Kidney capillary endothelial cell (primary cell): Measurements from ENCODE around the gene HOXD9.

Source experiments
- DNase-seq: peaks from one replicate; pipeline ENCODE4 v3.0.0-alpha.2; 2018; ENCODE audit warnings: low spot score

HOXD9 gene

DNA sequence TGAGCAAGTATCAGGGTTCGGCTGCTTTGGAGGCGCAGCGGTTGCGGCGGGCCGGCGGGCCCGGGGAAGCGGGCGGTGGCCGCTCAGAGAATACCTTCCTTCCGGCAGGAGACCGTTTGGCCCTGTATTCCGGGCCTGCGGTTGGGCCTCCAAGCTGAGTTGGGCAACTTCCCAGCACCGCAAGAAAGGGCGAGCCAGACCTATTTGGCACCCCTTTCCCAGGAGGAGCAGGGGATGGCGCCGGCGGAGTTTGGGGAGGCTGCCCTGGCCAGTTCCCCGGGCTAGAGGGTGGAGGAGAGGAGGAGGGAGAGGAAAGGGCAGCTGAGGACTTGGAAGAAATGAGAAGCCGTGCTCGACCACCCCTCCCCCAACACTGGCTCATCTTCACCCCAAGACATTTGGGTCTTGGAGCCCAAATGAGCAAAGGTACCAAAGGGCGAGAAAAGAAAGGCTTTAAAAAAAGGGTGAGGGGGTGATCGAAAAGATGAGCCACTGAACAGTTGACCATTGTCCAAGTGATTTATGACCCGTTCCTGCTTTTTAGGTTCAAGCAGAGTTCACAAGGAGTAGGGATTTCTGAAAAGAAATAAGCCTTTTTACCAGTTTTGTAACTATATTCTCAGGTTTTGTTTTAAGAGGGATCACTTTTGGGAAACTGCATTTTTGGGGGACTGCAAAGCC, 43.0 kb downstream of the HOXD9 start:
- DNase-seq: no peak

DNA sequence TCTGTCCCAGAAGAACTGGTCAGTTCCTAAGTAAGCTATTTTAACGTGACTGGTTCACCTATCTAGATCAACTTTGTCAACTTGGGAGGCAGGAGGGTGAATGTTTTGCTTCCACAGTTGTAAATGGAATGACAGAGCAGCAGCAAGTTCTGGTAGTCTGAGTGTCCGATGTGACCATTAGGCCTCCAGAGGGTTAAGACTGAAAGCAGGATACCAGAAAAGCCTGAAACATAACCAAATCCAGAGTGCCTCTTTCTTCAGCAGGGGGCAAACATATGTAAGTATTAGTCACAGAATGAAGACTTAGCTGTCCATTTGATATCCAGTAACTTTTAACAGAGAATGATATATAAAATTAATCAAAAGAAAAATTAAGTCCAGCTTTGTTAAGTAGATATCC, 43.8 kb downstream of the HOXD9 start:
- no peak for DNase-seq

DNA sequence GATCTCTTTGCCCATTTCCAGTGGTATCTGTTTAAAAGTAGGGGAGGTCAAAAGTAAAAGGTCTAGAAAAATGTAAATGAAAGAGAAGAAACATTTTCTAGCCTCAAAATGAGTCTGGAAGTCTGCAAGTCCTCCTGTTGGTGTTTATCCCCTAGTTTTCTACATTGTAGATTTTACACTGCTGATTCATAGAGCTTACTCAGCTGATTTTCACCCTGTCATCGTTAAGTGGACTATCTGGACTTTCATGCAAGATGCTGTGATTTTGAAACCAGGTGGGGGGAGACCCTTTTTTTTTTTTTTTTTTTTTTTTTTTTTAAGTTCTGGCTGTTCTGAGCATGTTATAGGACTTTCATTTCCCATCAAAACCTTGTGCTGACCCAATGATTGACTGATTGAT, 44.9 kb downstream of the HOXD9 start:
- no peak for DNase-seq

DNA sequence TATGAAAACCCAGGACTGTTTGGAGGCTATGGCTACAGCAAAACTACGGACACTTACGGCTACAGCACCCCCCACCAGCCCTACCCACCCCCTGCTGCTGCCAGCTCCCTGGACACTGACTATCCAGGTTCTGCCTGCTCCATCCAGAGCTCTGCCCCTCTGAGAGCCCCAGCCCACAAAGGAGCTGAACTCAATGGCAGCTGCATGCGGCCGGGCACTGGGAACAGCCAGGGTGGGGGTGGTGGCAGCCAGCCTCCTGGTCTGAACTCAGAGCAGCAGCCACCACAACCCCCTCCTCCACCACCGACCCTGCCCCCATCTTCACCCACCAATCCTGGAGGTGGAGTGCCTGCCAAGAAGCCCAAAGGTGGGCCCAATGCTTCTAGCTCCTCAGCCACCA, 46.7 kb downstream of the HOXD9 start:
- no peak for DNase-seq

DNA sequence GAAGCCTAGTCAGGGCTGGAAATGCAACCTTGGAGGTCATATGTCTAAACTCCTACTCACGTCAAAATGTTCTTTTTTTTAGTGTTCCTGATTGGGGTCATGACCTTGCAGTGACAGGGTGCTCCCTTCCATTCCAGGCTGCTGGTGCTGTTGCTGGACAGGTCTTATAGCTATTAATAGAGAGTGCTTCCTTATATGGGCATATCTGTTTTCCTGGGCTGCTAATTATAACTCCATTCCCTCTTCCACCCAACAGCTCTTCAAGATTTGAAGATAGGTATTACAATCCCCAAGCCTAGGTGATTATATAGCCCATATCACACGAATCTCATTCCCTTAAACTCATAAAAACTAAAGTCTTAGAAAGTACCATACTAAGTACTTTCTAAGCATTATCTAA, 47.2 kb downstream of the HOXD9 start:
- no peak for DNase-seq

DNA sequence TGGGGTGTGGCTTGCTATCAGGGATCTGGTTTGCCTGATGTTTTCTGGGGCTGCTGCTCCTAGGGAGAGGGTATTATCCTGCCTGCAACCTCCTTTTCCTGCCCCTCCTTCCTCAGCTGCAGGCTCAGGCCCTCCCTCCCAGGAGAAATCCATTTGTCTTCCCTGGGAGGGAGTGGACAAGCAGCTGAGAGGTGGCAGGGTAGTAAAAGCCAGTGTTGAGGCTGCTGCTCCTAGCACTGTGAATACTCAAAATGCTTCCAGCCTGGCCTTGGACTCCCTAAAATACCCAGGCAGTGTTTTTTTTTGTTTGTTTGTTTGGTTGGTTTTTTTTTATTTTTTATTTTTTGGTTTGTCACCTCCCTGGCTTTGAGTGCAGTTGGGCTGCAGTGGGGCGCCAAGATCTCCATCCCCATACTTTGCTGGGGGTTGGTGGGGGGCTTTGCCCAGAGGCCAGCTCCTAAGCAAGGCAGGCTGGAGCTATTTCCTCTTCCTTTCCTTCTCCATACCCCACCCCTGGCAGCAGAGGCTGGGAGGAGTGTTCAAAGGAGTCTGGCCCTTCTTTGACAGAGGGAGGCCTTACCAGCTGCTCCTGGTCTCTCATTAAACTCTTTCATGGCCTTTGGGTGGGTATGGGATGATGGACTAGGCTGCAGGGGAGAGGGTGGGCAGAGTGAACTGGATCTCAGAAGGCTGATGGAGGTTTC, 48.2 kb downstream of the HOXD9 start:
- no peak for DNase-seq

DNA sequence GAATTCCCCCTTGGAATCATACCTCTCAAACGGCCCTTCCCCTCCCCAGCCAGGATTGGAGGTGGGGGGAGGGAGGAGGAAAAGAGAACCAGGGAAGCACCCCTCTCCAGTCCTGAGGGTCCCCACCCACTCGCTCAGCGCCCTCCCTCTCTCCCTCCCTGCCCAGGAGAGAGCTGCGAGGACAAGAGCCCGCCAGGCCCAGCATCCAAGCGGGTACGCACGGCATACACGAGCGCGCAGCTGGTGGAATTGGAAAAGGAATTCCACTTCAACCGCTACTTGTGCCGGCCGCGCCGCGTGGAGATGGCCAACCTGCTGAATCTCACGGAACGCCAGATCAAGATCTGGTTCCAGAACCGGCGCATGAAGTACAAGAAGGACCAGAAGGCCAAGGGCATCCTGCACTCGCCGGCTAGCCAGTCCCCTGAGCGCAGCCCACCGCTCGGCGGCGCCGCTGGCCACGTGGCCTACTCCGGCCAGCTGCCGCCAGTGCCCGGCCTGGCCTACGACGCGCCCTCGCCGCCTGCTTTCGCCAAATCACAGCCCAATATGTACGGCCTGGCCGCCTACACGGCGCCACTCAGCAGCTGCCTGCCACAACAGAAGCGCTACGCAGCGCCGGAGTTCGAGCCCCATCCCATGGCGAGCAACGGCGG, 49.0 kb downstream of the HOXD9 start:
- DNase-seq: no peak

DNA sequence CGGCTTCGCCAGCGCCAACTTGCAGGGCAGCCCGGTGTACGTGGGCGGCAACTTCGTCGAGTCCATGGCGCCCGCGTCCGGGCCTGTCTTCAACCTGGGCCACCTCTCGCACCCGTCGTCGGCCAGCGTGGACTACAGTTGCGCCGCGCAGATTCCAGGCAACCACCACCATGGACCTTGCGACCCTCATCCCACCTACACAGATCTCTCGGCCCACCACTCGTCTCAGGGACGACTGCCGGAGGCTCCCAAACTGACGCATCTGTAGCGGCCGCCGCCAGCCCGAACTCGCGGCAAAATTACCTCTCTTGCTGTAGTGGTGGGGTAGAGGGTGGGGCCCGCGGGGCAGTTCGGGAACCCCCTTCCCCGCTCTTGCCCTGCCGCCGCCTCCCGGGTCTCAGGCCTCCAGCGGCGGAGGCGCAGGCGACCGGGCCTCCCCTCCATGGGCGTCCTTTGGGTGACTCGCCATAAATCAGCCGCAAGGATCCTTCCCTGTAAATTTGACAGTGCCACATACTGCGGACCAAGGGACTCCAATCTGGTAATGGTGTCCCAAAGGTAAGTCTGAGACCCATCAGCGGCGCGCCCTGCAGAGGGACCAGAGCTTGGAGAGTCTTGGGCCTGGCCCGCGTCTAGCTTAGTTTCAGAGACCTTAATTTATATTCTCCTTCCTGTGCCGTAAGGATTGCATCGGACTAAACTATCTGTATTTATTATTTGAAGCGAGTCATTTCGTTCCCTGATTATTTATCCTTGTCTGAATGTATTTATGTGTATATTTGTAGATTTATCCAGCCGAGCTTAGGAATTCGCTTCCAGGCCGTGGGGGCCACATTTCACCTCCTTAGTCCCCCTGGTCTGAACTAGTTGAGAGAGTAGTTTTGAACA, 49.7 kb downstream of the HOXD9 start:
- DNase-seq: no peak

DNA sequence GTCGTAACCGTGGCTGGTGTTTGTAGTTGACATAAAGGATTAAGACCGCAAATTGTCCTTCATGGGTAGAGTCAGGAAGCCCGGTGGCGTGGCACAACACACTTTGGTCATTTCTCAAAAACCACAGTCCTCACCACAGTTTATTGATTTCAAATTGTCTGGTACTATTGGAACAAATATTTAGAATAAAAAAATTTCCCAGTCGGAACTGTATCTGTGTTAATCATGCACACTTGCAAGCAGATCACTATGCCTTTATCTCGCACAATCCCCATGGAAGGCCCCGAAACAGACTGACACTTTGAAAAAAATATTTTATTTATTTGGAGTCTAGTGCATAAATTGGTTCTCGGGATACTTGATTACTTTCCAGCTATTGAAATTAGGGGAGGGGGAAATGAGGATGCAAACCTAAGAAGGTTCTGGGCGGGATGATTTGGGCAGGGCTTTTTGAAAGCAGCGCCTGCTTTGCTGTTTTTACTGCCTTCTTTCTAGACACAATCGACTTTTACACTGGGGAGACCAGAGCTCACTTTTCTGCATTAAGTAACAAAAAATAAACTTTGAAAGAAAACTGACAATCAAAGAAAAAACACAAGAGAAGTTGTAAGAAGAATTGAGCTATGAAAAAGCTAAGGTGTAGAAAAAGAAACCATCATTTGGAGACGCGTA, 50.5 kb downstream of the HOXD9 start:
- DNase-seq: no peak

DNA sequence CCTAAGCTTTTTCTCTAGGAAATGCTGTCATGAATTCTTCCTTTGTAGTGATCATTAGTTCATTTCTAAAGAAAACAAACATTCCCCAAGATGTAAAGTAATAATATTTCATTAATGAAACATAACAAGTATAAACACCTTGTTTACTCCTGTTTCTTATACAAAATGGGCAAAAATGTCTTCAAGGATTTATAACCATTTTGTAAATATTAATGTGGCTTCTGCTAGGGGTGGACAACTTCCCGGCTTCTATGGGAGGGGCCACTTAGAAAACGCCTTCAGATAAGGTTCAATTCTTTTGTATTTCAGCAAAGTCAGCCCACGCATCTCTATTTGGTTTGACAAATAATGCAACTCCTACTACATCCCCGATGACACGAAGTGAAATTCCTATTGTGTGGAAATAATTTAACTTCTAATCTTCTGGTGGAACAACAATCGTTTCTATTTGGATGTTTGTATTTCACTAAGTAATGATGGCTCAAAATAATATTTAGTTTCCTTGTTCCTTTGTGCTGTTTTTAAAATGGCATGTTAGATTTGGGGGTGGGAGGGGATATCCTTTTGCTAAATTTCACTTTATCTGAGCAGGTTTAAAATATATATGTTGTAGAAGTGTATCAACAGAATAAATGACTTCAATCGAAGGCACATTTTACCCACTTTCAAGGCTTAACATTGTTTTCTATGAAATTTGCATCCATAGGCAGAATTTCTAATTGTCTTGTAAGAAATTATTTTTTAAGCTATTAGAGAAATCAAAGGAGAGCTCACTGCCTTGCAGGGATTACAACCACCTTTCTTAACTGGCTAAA, 51.3 kb downstream of the HOXD9 start:
- no peak for DNase-seq

DNA sequence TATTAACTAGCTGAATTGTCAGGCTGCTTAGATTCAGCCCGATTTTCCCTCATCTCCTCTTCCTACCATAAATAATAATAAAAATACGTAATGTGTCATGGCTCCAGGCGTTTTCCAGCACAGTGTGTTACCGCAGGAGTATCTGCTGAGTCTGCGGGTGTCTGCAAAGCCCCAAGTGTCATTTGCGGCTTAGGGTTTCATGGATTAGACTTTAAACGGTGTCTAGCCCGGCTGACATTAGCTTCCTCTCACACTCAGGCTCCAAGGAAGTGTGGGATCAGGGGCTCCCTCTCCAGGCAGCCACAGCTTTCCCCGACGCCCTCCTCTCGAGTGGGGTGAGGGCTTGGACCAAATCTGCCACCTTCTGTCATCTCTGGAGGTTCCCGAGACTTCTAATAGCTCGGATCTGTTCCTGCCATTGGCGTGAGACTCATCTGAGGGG, 51.9 kb downstream of the HOXD9 start:
- no peak for DNase-seq
